Vagina (tissue), 2 donors: ENCODE data around the gene ASTL.

ENCODE experiments used
- CTCF ChIP-seq, 3 experiments: fragments of 450-650 bp in 2 of 3; fragments of 200-600 bp in 1 of 3; sonication (generic) in 1 of 3; IDR thresholded peaks; one replicate each; pipeline ENCODE4 v1.5.1; 2017 to 2019; ENCODE audit warnings: antibody characterized with exemption in 3 of 3, mild to moderate bottlenecking in 2 of 3, moderate library complexity in 2 of 3
- POLR2A ChIP-seq, 2 donors: fragments of 450-650 bp; IDR thresholded peaks; one replicate each; pipeline ENCODE4 v1.6.1; 2017; ENCODE audit warnings: antibody characterized with exemption in 2 of 2, mild to moderate bottlenecking in 2 of 2, moderate library complexity in 2 of 2

GRCh38 chr2:96120991-96121390 lies 17.3 kb downstream of the ASTL start:
- TF ChIP-seq POLR2A (IDR thresholded peaks at IDR 0.05), result no peak
- no peak for TF ChIP-seq CTCF (IDR thresholded peaks at IDR 0.05)
